Stimulated activated naive CD8-positive, alpha-beta T cell treated with anti-CD3 and anti-CD28 coated beads, Interleukin-15, Interleukin-2, amounts not matched to agents 100 U/mL and 50 U/mL, for 24 hours (primary cell): Measurements from ENCODE around the gene PRICKLE4.

Experiments used
- ATAC-seq: fragments of 150-1000 bp; cut with Tn5 transposase; one replicate; pipeline ENCODE4 v1.10.0; 2021
- DNase-seq: peaks from one replicate; pipeline ENCODE4 v3.0.0; 2021

The PRICKLE4 gene

DNA sequence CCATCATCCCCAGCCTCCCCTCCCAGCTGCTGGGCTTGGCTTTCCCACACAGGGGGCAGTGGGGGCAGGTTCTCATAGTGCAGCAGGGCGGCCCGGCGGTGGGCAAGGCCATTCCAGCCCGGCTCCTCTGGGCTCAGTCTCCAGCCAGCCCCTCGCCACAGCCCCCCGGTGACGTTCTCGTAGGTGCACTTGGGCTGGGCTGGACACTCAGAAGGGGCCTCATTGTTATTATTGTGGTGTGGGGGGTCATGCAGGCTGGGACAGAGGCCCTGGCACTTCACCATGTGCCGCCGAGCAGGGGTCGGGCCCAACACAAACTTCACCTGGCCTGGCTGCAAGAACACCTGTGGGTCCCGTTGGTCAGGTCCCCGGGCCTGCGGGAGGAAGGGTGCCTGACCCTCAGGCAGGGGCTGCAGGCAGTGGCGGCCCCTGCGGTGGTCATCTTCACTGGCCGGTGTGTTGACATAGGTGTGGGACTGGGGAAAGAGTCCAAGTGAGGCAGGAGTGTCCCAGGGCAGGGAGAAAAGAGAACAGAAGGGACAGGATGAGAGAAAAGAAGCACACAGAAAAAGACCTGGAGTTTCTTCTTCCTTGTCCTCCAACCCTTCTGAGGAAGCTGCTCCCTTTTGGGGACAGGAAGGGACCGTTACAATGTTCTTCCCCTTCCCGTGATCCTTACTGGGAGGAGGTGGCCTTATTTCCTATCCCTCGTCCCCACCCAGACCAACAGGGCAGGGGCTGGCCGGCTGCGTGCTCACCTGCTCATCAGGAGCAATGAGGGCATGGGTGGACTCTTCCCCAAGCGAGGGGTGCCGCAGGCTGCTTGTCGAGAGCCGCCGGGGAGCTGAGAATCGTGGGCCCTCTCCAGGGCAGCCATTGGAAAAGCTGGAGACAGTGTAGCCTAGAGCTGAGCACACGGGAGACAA is 9.3 kb upstream of the PRICKLE4 start:
- ATAC-seq (no peak), DNase-seq (no peak)

DNA sequence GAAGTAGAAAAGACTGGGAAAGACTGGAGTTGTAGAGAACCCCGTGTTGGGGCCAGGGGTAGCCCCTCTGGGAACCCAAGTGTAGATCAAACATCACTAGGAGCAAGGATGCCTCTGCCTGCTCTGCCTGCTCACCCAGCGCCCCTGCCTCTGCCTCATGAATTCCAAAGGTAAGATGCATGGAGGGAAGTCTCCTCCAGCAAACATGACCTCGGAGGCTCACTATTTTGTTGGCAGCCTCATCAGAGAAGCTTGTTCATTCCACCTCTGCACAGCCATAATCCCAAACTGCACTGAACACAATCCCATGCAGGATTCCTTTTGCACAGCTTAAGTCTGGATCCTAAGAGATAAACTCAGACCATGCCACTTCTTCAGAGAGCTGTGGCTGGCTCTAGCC is 5.7 kb upstream of the PRICKLE4 start:
- ATAC-seq (no peak), DNase-seq (no peak)

DNA sequence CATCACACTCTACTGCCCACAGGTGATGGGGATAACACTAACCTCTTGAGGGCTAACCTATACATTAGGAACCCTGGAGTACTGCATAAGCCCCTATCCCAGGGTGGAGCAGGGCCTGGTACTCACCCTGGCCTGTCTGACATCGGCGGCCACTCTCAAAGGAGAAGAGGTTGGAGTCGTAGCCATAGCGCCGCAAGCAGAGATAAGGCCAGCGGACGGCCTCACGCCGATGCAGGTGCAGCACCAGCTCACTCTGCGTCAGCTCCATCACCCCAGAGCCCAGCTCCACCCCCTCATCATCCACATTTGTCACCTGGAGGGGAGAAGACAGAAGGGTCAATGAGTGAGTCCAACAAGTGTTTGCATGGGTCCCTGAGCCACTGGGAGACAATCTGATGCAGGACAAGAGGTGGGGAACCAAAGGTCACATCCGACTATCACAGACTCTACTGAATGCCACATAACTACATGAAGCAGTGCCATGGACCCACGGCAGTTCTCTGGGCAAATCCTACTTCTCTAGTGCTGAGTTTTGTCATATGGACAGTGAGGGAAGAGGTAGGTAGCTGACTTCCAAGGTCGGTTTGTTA is 5.2 kb upstream of the PRICKLE4 start:
- ATAC-seq (no peak), DNase-seq (no peak)

DNA sequence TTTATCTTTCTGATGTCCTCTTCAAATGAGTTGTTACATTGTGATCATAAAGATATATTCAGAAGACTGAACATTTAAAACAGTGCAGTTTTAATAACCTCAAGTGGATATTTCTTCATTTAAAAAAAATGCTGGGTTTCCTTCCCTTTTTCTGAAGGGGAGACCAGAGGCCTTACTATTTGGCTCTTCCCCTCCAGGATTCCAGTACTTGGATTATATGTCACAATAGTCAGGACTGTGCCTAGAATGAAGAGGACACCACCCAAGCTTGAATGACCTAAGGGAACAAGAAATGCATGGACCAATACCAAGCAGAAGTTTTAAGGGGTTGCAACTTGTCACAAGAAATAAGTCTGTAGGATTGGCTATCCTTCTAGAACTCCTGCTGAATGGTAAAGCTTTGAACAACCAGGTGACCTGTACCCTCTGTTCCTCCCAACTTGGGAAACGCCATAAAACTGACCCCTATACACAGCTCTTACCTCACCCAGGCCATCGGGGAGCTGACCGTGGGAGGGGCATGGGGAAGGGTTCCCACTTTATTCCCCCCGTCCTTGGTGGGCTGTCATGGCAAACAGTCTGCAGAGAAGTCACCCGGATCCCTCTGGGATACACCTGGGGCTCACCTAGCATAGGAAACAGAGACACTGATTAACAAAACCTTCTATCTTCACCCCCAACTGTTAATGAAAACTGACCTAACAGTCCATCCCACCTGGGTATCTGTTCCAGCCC is 2.9 kb upstream of the PRICKLE4 start:
- DNase-seq (no peak), ATAC-seq (no peak)

DNA sequence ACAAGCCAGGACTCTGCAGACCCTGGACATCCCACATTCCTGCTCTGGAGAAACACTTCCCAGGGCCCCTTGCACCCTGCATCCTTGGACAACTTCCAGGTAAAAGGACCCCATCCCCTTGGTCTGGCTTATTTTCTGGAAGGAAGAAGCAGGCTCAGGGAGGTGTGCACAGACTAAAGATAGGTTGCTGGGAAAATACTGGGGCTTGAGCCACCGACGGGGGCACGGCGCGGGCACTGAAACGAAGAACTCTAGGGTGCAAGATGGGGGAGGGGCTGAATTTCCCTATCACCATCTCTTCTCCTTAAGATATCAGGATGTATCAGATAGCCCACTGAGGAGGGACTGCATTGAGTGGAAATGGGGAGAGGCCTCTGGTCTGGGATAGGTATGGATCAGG is 1.7 kb upstream of the PRICKLE4 start:
- DNase-seq (no peak), ATAC-seq (no peak)

DNA sequence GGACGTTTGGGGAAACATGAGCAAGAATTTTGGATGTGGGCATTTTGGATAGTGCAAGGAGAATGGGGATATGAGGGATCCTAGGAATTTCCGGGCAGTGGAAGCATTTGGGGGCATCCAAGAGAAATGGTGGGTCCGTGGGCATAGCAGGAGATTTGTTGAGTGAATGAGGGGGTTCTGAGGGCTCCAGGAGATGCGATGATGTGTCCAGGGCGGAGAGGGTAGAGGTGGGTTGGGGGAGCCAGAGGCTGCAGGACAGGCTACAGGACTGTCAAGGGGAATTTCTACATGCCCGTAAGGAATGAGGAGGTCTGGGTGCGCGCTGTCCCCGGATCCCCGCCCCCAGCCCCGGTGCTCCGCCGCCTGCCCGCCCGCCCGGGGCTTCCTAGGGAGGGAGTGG is 1.2 kb upstream of the PRICKLE4 start:
- ATAC-seq (no peak), DNase-seq (no peak)

DNA sequence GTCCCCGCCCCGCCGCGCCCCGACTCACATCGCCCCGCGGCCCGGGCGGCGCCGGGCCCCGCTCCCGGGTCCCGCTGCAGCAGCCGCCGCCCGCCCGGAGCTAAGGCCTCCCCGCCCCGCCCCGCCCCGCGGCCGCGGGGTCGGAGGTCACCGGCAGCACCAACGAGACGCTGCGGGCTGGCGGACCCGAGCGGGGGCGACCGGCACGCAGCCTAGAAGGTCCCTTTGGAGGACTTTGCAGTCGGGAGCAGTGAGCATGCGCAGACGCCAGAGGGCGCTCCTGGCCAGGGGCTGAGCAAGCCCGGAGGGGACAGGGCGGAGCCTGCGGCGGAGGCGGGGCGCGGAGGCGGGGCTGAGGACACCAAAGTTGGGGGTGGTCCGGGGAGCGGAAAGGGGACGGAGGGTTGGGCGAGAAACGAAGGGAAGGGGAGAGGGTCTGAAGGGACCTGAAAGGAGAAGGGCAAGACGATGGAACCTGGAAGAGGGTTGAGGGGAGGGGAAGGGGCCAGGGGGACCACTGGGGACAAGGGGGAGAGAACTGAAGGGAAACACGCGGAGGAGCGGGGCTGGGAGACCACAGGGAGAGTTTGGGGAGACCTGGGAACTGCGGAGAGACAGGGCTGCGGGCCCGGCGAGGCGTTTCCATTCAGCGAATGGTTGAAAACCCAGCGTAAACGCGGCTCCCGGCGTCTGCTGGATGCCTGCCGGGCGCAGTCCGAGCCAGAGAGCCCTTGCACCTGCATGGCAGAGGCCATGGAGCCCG is 613 bp upstream of the PRICKLE4 start, which contains the start of gene FRS3:
TSS of gene FRS3 (minus strand) at position 113 of the 763 bp plus-strand sequence. CDS start 2,913 bp downstream, outside the sequence.
- peak; percentile 97 for ATAC-seq
- peak; percentile 100 for DNase-seq

DNA sequence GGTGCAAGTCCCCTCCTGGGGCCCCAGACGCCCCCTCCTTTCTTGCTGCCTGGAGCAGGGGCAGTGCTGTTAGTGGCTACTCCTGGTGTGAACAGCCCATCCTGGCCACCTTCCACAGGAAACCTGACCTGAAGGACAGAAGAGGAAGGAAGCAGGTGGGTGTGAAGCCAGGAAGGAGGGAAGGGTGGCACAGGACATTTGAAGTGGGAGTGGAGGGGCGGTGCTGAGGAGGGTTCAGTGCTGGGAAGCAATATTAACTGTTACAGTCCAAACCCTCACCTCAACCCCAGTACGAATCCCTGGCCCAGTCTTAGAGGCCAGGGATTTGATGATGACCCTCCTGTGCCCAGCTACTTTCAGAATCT is 766 bp downstream of the PRICKLE4 start:
- DNase-seq (no peak), ATAC-seq (no peak)

DNA sequence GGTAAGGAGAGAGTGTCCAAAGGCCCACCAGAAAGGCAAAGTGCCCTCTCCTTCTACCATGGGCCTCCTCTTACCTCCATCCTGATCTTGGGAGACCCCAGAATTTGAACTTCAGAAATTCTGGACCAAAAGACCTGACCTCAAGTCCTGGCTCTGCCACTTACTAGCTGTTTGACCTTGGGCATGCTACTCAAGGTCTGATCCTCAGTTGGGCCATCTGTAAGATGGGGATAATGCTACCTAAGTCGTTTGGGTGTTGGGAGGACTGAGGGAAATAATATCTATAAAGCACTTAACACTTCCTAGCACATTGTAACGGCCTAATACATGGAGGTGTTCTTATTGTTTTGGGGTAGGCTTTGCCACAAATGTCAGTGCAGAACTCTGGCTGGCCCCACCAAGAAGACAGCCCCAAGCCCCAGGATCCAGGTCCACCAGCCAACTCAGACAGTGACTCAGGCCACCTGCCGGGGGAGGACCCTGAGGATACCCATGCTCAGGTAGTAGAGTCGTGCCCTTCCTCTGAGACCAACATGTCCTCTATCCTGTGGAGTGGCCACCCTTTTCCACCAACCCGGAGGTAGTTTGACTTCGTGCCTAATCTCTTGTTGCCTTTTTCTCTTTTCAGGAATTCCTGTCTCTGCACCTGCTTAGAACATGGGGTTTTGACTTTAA is 2.7 kb downstream of the PRICKLE4 start:
- DNase-seq (no peak), ATAC-seq (no peak)

DNA sequence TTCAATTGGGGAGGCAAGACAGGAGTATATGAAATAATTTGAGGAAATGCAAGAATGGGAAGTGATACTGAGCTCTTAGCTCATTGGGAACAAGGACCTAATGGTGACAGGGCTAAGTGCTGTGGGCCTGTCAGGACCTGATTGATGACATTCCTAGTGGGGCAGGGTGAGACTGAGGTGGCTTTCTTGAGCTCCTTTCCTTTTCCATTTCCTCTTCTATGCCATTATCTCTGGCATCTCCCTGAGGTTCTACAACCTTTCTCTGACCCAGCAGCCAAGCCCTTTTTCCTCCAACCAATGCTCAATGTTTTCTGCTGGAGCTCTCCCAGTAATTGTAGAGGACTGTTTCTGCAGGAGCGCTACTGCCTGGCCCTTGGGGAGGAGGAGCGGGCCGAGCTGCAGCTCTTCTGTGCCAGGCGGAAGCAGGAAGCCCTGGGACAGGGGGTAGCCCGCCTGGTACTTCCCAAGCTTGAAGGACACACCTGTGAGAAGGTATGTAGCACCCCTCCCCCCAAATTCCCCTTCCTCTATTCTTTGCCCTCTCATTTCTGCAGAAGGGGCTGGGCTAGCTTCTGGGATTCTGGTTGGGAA is 4.1 kb downstream of the PRICKLE4 start:
- no peak for DNase-seq
- no peak for ATAC-seq

DNA sequence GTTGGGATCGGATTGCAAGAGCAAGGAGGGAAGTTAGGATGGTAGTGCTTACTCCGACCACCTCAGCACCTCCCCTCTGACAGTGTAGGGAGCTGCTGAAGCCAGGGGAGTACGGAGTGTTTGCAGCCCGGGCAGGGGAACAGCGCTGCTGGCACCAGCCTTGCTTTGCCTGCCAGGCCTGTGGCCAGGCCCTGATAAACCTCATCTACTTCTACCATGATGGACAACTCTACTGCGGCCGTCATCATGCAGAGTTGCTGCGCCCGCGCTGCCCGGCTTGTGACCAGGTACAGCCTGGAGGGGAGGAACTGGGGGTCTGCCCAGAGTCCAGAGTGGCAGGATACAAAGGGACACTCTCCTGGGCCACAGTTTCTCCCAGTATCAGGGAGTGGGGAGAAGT is 4.7 kb downstream of the PRICKLE4 start:
- DNase-seq (no peak), ATAC-seq (no peak)

DNA sequence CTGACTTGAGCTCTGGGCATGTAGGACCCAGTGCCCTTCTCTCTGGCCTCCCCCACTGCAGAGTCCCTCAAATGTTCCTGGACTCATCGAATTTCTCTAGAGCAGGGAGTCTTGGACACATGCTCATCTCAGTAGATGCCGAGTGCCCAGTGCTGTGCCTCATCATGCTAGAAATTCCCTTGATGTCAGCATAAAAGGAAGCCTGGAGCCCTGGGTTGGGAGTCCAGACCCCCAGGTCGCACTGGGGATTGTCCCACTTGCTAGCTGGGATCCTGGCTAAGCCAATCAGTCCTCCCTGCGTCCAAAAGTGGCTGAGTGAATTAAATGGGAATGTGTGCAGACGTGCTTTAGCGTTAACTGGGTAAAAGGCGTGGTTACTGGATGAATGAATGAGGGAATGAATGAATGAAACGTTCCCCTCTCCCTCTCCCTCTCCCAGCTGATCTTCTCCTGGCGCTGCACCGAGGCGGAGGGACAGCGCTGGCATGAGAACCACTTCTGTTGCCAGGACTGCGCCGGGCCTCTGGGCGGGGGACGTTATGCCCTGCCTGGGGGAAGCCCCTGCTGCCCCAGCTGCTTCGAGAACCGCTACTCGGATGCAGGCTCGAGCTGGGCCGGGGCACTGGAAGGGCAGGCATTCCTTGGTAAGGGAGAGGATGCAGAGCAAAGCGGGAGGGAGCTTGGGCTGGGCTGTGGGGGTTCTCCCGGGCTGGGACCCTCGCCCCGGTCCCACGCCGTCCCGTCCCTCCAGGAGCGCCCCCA is 5.3 kb downstream of the PRICKLE4 start:
- DNase-seq (no peak), ATAC-seq (no peak)

DNA sequence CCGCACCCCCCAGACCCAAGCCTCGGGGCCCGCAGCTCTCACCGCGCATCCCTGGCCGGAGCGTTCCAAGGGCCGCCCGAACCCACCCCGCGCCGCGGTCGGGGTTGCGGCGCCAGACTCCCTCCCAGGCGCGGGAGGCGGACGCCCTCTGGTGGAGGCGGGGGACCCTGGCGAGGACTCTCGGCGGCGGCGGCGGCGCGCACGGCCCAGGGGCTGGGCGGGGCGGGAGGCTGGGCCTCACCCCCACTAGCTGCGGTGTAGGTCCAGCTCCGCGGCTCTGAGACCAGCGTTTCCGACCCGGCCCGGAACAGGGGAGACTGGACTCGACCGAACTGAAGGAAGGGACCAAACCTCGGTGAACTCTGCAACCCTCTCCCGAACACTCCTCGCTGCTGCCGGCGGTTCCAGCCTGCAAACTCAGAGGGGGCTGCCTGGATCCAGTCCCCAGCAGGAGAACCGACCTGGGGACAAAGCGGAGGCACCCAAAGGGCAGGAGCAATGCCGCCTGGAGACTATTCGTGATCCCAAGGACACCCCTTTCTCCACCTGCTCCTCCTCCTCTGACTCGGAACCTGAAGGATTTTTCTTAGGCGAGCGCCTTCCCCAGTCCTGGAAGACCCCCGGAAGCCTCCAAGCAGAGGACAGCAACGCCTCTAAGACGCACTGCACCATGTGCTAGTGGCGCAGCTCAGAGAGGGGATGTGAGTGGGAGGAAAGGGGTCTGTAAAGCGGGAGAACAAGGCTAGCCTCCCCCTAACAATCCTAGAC is 6.1 kb downstream of the PRICKLE4 start:
- ATAC-seq = peak; percentile 81

DNA sequence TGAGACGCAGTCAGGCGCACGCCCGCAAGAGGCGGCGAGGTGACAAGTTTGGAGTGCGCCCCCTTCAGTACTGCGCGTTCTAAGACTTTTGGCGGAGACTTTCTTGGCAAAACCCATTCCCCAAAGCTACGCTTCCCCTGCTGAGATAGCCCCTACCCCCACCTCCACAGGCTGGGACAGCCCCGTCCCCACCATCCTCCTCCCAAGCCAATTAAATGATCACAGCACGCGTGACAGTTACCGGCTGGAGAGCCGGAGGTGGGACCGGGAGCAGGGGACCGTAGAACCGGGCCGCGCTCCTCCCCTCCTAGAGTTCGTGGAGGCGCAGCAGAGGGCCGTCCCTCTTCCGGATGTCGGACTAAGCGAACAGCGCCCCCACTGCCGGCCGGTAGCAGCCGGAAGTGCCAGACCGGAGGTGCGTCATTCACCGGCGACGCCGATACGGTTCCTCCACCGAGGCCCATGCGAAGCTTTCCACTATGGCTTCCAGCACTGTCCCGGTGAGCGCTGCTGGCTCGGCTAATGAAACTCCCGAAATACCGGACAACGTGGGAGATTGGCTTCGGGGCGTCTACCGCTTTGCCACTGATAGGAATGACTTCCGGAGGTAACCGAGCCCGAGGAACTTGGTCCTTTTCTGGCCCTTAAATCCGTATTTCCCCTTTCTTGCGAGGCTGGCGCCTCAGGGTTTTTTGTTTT is 6.8 kb downstream of the PRICKLE4 start, which contains the start of gene TOMM6:
TSS of gene TOMM6 (plus strand) at position 476 of the 699 bp plus-strand sequence. CDS start at position 480, 4 bp downstream.
- peak; percentile 91 for ATAC-seq

More for the DNA sequence above, 6.1 kb downstream of the PRICKLE4 start:
- peak; percentile 95 for DNase-seq

DNA sequence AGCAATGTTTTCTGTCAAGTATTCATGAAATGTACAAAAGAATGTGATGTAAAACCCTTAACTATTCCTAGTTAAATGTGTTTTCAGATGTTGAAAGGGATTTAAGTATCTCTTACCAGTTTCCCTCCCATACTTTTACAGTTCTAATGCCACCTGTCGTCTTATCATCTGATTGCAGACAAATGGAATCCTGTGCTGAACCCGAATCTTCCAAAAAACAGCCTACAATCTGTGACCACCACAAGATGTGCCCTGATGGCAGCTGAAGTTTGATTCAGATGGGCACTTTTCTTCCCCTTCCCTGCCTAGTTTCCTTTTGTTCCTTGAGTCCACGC is 8.8 kb downstream of the PRICKLE4 start:
- no peak for ATAC-seq
- no peak for DNase-seq

More for the DNA sequence above, 6.8 kb downstream of the PRICKLE4 start, which contains the start of gene TOMM6:
- peak; percentile 97 for DNase-seq

DNA sequence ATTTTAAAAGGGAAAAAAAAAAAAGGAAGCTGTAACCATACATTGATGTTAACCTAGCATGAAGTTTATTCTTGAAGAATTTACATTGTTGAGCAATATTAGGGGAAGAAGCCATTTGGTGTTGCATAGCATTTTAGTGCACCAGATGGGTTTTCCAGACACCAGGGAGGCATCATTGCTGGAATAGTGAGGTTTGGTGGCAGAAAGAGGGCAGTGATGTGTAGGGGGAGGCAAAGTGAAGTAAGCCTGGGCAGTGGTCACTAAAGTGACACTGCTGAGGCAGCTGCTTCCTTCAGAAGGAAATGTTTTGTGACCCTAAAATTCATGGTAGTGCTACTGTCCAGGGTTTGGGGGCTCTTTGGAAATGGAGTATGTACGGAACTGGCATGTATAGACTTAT is 9.5 kb downstream of the PRICKLE4 start:
- no peak for ATAC-seq
- no peak for DNase-seq

DNA sequence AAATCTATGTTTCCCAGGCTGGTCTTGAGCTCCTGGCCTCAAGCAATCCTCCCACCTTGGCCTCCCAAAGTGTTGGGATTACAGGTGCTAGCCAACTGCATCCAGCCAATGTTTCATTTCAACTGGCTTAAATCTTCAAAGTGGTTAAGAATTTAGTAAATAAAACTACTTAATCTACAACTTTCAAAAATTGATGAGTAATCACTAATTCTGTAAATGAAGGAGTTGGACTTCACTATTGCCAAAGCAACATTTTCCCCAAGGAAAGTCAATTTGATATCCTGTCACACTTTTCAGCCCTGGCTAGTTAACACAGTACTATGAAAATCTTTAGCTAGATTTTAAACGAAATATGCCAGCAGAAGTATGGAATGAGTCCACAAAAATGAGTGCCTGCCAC is 10.7 kb downstream of the PRICKLE4 start:
- ATAC-seq (no peak), DNase-seq (no peak)

DNA sequence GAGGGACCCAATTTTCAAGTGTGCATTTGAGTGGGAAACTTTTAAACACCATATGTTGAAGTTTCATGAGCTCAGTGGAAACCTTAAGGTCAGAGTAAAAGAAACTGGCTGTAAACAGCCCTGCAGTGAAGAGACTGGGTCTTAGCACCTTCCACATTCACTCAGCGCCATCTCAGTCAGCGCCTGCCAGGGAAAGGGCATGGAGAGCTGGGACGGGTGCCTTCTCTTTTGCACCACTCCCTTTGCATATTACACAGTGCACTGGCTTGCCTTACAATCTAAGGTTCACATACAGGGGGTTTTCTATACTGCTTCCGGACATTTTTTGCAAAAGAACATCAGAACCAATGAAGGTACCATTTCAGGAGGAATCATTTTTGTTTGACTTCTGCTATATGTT is 11.4 kb downstream of the PRICKLE4 start:
- no peak for ATAC-seq

DNA sequence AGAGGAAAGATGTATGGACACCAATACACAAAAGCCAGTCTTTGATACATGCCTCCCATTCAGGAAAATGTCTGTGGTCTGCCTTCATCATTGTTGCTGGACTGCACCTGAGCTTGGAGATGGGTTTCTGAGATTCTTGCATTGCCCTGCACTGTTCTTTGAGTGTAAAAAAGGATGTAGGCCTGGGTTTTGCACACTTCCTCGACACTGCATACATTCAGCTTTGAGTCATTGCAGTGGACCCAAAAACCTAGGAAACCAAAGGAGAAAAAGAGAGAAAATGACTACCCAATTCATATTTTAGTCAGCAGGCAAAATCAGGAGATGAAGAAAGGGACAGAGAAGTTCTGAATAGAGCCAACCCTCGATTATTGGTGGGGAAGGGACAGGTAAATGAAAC is 15.9 kb downstream of the PRICKLE4 start:
- DNase-seq = no peak
- ATAC-seq = no peak

More for the DNA sequence above, 11.4 kb downstream of the PRICKLE4 start:
- DNase-seq = no peak
